ENCODE data around the gene MINDY3.

- TF ChIP-seq CTBP1 (IDR thresholded peaks at IDR 0.05; ENCODE audit: borderline replicate concordance) (no peak), LEF1 (IDR thresholded peaks at IDR 0.05; ENCODE audit: borderline replicate concordance) (no peak), HDGF (IDR thresholded peaks at IDR 0.05; ENCODE audit: borderline replicate concordance) (no peak), TARDBP (IDR thresholded peaks at IDR 0.05) (no peak)
Measured at GRCh38 chr10:15817409-15818046, 42.8 kb downstream of the MINDY3 start.
